Left ventricle myocardium inferior (tissue), 1 donor: ENCODE results near the gene LDLRAD4. TPM values are rescaled to one million over a fixed set of nuclear protein-coding genes. Genes with fewer than 3 reads are reported as not detected.

Experiments used
- DNase-seq: peaks from one replicate; pipeline ENCODE4 v3.0.0-alpha.2; 2020
- H3K27ac ChIP-seq: fragments of 200-600 bp; replicated peaks from 2 replicates; pipeline ENCODE4 v1.8.0; 2021
- H3K27me3 ChIP-seq: fragments of 200-600 bp; 2 replicates; pipeline ENCODE4 v1.8.0; 2021; ENCODE audit warnings: low read depth
- H3K36me3 ChIP-seq: fragments of 200-600 bp; 2 replicates; pipeline ENCODE4 v1.8.0; 2021
- H3K4me1 ChIP-seq: fragments of 200-600 bp; 2 replicates; pipeline ENCODE4 v1.8.0; 2021
- H3K4me3 ChIP-seq: fragments of 200-600 bp; 2 replicates; pipeline ENCODE4 v1.8.0; 2021; ENCODE audit warnings: mild to moderate bottlenecking, moderate library complexity
- H3K9me3 ChIP-seq: fragments of 200-600 bp; replicated peaks from 2 replicates; pipeline ENCODE4 v1.8.0; 2021
- intact Hi-C: fragments of 100-400 bp; cut with micrococcal nuclease; formaldehyde crosslinking; loops from one replicate; pipeline ENCODE4 v1.11.0; 2022
- total RNA-seq: library from RNA; stranded (reverse); fragmentation: NEBNext Ultra II Directional; extraction: Animal tissue kit (Norgen Biotek cat#: 25700); gene quantifications from one replicate; pipeline ENCODE4 v1.2.1, GENCODE V29; 2021
- TF ChIP-seq, protein P1 (sequence below): fragments of 200-600 bp; IDR thresholded peaks from 2 replicates; pipeline ENCODE4 v1.8.0; 2021; ENCODE audit warnings: antibody characterized with exemption, mild to moderate bottlenecking, borderline replicate concordance
- donor health status: DM: no; HTN: yes; CAD: no; lungs with severe emphysema.

Gene LDLRAD4
- total RNA-seq, 1 donor from 2014 or later = 43.3 TPM

DNA sequence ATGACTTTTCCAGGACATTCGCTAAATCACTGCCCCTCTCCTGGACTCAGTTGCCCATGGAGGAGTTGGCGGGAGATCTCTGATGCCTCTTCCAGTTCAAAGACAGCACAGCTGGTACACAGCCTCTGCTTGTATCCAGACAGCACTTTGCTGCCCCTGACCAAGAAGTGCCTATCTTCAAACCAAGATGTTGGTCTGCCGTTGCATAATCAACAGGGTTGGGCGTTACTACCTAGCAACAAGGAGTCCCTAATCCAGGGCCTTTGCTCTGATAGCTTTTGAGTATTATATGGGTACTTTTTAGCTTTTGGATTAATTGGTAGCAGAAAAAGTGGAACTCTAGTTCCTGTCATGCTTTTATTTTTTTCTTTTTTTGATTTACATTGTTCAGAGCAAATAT, 341.2 kb downstream of the LDLRAD4 start:
- DNase-seq = no peak
- Histone ChIP-seq H3K9me3 (no peaks in the 10 kb centered on the region), H3K4me1 (peaks cover 74% of the 10 kb centered on the region), H3K4me3 (no peak overlapping the region), H3K36me3 (no peaks in the 10 kb centered on the region), H3K27ac (peak overlapping the region; percentile 17), H3K27me3 (no peaks in the 10 kb centered on the region)
- TF ChIP-seq, protein P1, sequence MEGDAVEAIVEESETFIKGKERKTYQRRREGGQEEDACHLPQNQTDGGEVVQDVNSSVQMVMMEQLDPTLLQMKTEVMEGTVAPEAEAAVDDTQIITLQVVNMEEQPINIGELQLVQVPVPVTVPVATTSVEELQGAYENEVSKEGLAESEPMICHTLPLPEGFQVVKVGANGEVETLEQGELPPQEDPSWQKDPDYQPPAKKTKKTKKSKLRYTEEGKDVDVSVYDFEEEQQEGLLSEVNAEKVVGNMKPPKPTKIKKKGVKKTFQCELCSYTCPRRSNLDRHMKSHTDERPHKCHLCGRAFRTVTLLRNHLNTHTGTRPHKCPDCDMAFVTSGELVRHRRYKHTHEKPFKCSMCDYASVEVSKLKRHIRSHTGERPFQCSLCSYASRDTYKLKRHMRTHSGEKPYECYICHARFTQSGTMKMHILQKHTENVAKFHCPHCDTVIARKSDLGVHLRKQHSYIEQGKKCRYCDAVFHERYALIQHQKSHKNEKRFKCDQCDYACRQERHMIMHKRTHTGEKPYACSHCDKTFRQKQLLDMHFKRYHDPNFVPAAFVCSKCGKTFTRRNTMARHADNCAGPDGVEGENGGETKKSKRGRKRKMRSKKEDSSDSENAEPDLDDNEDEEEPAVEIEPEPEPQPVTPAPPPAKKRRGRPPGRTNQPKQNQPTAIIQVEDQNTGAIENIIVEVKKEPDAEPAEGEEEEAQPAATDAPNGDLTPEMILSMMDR = no peak
- intact Hi-C loops = no loop called here

DNA sequence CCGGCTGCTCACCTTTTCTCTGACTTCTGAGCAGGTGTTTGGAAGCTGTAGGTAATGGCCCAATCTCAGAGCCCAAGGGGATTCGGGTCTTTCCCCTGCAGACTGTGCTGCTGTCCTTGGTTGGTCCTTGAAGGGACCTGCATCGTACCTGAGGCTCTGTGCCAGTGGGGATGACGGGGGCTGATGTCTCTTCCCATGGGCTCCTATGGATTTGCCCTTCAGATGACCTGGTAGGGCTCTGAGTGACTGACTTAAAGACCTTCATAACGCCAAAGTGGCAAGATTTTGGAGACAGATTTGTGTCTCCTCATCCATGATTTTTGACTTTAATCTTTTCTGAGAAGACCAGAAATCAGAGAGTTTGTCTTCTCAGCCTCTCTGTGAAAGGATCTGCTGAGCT, 341.7 kb downstream of the LDLRAD4 start:
- no peak for DNase-seq
- intact Hi-C loops = no loop called here
- Histone ChIP-seq H3K4me1 (peaks cover 80% of the 10 kb centered on the region), H3K36me3 (no peaks in the 10 kb centered on the region), H3K9me3 (no peaks in the 10 kb centered on the region), H3K4me3 (no peak overlapping the region), H3K27ac (peak overlapping the region; percentile 17), H3K27me3 (no peaks in the 10 kb centered on the region)
- TF ChIP-seq, protein P1 = no peak

DNA sequence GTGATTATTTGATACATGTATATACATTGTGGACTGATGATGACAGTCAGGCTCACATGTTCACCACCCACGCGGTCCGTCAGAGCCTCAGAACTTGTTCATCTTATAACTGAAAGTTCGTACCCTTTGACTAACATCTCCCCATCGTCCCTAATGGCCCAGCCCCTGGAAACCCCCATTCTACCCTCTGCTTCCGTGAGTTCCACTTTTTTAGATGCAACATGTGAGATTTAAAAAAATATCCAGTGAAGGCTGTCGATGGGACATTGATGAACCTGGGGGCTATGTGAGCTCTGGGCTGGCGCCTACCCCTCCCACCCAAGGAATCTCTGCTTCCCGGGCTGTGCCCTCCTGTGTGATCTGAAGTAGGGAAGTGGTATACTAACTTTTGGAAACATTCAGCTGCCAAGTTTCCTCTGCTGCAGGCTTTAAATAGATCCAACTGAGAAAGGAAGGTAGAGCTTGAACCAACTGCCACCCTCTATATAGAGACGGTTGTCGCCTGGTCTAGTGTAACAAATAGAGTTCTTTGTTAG, 344.0 kb downstream of the LDLRAD4 start:
- no peaks in the 10 kb centered on the region for H3K9me3 ChIP-seq
- no peaks in the 10 kb centered on the region for H3K27me3 ChIP-seq
- no peak for DNase-seq
- no peaks in the 10 kb centered on the region for H3K36me3 ChIP-seq
- H3K4me3 ChIP-seq = no peak overlapping the region
- H3K27ac ChIP-seq = peak overlapping the region; percentile 80
- intact Hi-C loops = no loop called here
- peaks cover 86% of the 10 kb centered on the region for H3K4me1 ChIP-seq
- TF ChIP-seq, protein P1 = no peak

DNA sequence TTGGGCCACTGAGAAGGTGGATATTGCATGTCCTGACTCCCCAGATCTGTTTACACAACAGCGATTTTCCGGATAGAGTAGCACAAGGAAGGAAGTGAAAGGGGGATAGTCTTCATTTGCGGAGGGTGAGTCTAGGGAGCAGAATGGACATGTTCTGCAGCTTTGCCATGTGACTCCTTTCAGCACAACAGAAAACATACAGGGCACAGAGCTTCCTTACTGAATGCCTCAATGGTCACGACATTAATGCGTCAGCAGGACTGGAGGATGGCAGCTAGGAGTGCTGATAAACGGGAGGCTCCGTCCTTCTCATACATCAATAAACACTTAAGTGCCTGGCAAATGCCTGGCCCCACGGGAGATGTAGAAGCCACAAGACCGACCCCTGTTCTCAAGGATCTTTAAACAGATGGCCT, 344.8 kb downstream of the LDLRAD4 start:
- Histone ChIP-seq H3K36me3 (no peaks in the 10 kb centered on the region), H3K4me3 (no peak overlapping the region), H3K27ac (peak overlapping the region; percentile 80), H3K4me1 (peaks cover 81% of the 10 kb centered on the region), H3K27me3 (no peaks in the 10 kb centered on the region), H3K9me3 (no peaks in the 10 kb centered on the region)
- TF ChIP-seq, protein P1 = no peak
- intact Hi-C loops = no loop called here
- no peak for DNase-seq

DNA sequence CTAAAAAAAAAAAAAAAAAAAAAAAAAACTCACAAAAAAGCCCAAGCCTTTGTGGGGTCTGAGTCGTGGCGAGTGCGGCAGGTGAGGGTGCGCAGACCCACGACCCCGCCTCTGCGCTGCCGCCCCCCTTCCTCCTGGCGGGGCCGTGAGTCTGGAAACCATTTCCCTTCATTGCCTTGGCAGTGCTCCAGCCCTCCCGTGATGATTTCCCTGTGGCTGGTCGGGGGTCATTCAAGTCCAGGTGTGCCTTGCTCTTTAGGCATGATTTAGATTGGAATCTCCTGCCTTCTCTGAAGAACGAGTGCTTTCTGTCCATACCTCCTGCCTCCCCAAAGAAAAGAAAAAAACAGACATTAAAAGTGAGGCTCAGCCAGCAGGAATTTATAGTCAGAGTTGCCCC, 346.0 kb downstream of the LDLRAD4 start:
- peak overlapping the region; percentile 80 for H3K27ac ChIP-seq
- H3K4me1 ChIP-seq = peaks cover 69% of the 10 kb centered on the region
- peak; percentile 70 for DNase-seq
- H3K36me3 ChIP-seq = no peaks in the 10 kb centered on the region
- H3K4me3 ChIP-seq = peak overlapping the region; percentile 8
- TF ChIP-seq, protein P1 = no peak
- intact Hi-C loops = no loop called here
- H3K27me3 ChIP-seq = no peaks in the 10 kb centered on the region
- H3K9me3 ChIP-seq = no peaks in the 10 kb centered on the region
